ENCODE data around the gene FUT7.

FUT7 gene

GRCh38 chr9:137018761-137019559 is 12.9 kb downstream of the FUT7 start:
- no peak for DNase-seq (ENCODE audit: low read depth in 3 of 3)

GRCh38 chr9:137017791-137018497 is 13.9 kb downstream of the FUT7 start:
- DNase-seq (ENCODE audit: low read depth in 3 of 3) = no peak

GRCh38 chr9:137017071-137017470 is 14.8 kb downstream of the FUT7 start:
- no peak for DNase-seq (ENCODE audit: low read depth in 3 of 3)

- no peak for DNase-seq (ENCODE audit: low read depth in 3 of 3)
Observed at GRCh38 chr9:137016436-137016835, 15.5 kb downstream of the FUT7 start.

GRCh38 chr9:137015976-137016375 is 15.9 kb downstream of the FUT7 start:
- DNase-seq (ENCODE audit: low read depth in 3 of 3) = no peak

- DNase-seq (ENCODE audit: low read depth in 3 of 3) = no peak
Observed at GRCh38 chr9:137015540-137015930, 16.4 kb downstream of the FUT7 start.

GRCh38 chr9:137014776-137015539 is 16.9 kb downstream of the FUT7 start:
- DNase-seq (ENCODE audit: low read depth in 3 of 3) = no peak

GRCh38 chr9:137014166-137014565 is 17.7 kb downstream of the FUT7 start:
- no peak for DNase-seq (ENCODE audit: low read depth in 3 of 3)

GRCh38 chr9:137013571-137013940 is 18.3 kb downstream of the FUT7 start:
- no peak for DNase-seq (ENCODE audit: low read depth in 3 of 3)

- no peak for DNase-seq (ENCODE audit: low read depth in 3 of 3)
Observed at GRCh38 chr9:137012694-137013570, 19.0 kb downstream of the FUT7 start.

GRCh38 chr9:137011907-137012675 is 19.8 kb downstream of the FUT7 start:
- no peak for DNase-seq (ENCODE audit: low read depth in 3 of 3)

- DNase-seq (ENCODE audit: low read depth in 3 of 3) = no peak
Observed at GRCh38 chr9:137011156-137011555, 20.7 kb downstream of the FUT7 start.

GRCh38 chr9:137009938-137010732 is 21.8 kb downstream of the FUT7 start:
- DNase-seq (ENCODE audit: low read depth in 3 of 3) = no peak

- DNase-seq (ENCODE audit: low read depth in 3 of 3) = no peak
Observed at GRCh38 chr9:137009217-137009616, 22.7 kb downstream of the FUT7 start.

- no peak for DNase-seq (ENCODE audit: low read depth in 3 of 3)
Observed at GRCh38 chr9:137008312-137008711, 23.6 kb downstream of the FUT7 start.

GRCh38 chr9:137007816-137008270 is 24.0 kb downstream of the FUT7 start:
- no peak for DNase-seq (ENCODE audit: low read depth in 3 of 3)

GRCh38 chr9:137007108-137007815 is 24.6 kb downstream of the FUT7 start:
- DNase-seq (ENCODE audit: low read depth in 3 of 3) = no peak

GRCh38 chr9:137006116-137007003 is 25.5 kb downstream of the FUT7 start:
- no peak for DNase-seq (ENCODE audit: low read depth in 3 of 3)

All from stimulated activated CD4-positive, alpha-beta T cell treated with anti-CD3 and anti-CD28 coated beads, TNF-alpha, amount 100 ng/mL, for 4 hours (primary cell).